Ovary (tissue), 3 donors: ENCODE data around the gene ITGB6.

Experiments
- EP300 ChIP-seq: sonication (generic); formaldehyde crosslinking; IDR thresholded peaks from one replicate; pipeline ENCODE4 v1.6.1; 2017; ENCODE audit warnings: antibody characterized with exemption
- POLR2A ChIP-seq: fragments of 450-650 bp; IDR thresholded peaks from one replicate; pipeline ENCODE4 v1.6.1; 2017; ENCODE audit warnings: antibody characterized with exemption, mild to moderate bottlenecking, moderate library complexity
- TF ChIP-seq, protein P1 (sequence below), 3 donors: fragments of 450-650 bp in 2 of 3; fragments of 200-600 bp in 1 of 3; IDR thresholded peaks; one replicate each; pipeline versions ENCODE4 v1.5.1 to v1.8.0; 2016 to 2022; ENCODE audit warnings: antibody characterized with exemption in 3 of 3, mild to moderate bottlenecking in 1 of 3
- donor health status: DM: no; HTN: no; CAD: no.

DNA sequence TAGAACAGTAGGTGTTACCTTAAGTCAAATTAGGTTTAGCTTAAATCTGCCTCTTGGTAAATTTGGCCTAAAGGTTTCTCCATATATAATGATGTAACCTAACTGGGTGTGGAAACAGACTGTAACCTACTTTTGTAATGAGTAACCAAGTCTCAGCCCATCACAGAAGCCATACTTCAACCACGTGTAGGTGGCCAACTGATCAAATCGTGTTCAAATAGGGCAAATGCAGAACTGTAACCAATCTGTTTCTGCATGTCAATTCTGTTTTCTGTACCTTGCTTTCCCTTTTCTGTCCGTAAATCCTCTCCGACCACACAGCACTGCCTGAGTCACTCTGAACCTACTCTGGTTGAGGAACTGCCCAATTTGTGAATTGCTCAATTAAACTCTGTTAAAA, 103.7 kb downstream of the ITGB6 start:
- TF ChIP-seq, protein P1, sequence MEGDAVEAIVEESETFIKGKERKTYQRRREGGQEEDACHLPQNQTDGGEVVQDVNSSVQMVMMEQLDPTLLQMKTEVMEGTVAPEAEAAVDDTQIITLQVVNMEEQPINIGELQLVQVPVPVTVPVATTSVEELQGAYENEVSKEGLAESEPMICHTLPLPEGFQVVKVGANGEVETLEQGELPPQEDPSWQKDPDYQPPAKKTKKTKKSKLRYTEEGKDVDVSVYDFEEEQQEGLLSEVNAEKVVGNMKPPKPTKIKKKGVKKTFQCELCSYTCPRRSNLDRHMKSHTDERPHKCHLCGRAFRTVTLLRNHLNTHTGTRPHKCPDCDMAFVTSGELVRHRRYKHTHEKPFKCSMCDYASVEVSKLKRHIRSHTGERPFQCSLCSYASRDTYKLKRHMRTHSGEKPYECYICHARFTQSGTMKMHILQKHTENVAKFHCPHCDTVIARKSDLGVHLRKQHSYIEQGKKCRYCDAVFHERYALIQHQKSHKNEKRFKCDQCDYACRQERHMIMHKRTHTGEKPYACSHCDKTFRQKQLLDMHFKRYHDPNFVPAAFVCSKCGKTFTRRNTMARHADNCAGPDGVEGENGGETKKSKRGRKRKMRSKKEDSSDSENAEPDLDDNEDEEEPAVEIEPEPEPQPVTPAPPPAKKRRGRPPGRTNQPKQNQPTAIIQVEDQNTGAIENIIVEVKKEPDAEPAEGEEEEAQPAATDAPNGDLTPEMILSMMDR (IDR thresholded peaks at IDR 0.05) = no peak
- TF ChIP-seq POLR2A = no peak
- TF ChIP-seq EP300 = no peak
